GM21717 (cell line): Measurements from ENCODE around the gene LRP6.
"Not testable (repeated sequence)": the region's sequence is repeated elsewhere in the genome, so short reads cannot be mapped to it uniquely, and the experiment has no call there.

ENCODE experiments used
- ATAC-seq: cut with Tn5 transposase; IDR thresholded peaks from one replicate; pipeline ENCODE4 v1.9.1; 2021; ENCODE audit warnings: mild to moderate bottlenecking, moderate library complexity; ENCODE audit not compliant: unreplicated experiment

Gene LRP6

DNA sequence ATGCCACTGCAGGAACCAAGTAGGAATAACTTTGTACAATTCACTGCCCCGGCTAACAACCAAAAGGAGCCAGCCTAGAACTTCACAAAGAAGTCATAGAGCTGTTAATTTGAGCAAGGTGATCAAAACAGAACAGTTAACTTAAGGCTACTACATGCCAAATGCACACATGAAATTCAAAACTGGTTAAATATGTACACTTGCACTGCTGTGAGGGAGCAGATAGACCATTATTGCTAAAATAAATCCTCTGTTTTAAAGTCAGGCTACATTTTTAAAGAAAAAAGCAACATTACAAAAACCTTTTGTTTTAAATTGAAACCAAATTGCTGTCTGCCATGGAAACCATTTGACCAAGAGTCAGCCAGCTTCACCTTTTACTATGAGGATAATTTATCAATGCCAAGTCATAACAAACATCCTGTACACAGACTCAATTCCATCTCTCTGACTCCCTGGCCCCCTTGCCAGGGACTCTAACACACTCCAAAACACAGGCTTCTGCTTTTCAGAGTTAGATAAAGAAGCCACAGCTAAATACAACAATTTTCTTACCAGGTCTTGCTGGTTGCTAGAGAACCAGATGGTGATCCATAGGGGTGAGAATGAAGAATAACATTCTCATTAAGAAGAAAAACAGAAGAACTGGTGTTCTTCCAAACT, 84.0 kb downstream of the LRP6 start:
- no peak for ATAC-seq

DNA sequence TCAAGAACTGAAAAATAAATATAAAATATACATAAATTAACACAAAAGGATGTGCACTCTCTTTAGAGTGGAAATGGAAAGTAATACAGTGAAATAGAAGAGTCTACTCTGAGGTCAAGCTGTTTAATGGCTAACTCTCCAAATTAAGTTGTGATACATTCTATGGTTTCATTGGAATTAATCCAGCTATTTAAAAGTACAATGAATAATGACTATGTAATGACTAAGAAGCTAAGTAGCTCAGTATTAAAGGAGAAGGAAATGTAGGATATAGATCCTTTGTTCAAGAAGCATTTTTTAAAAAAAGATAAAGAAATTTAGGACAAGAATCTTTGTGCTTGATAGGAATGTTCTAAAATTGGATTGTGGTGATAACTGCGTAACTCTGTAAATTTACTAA, 85.3 kb downstream of the LRP6 start:
- no peak for ATAC-seq

DNA sequence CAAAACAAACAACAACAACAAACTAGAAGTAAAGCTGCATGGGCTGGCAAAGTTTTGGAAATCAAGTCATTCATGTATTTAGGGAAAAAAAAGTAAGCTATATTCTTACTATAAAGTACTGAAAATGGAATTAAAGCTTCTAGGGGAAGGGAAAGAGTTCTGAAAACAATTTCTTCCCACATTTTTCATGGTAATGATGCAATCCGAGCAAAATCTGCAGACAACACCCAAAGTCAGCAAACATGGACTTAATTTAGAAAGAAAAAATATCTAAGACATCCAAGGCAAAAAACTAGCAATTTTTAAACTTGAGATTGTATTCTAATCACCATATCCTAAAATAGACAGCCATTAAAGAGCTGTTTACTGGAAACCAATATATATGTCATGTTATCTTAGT, 86.3 kb downstream of the LRP6 start:
- no peak for ATAC-seq

DNA sequence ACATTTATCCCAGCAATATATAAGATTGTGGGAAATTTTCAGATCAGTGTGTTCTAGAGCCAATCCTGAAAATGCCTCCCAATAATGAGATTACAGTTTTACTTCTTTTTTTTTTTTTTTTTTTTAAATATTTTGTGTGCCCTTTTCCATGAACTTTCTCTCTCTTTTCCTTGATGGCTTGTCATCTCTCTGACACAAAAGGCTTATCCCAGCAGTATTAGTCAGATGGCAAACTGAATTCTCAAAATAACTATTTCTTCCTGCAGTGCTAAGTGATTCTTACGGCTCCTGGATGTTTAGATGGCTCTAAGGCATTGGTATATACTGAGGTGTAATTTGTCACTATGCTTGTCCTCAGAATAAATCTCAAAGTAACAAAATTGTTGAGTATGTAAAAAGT, 86.7 kb downstream of the LRP6 start:
- no peak for ATAC-seq

- ATAC-seq: no peak
These were observed 88.3 kb downstream of the LRP6 start for GRCh38 chr12:12178559-12178958.

DNA sequence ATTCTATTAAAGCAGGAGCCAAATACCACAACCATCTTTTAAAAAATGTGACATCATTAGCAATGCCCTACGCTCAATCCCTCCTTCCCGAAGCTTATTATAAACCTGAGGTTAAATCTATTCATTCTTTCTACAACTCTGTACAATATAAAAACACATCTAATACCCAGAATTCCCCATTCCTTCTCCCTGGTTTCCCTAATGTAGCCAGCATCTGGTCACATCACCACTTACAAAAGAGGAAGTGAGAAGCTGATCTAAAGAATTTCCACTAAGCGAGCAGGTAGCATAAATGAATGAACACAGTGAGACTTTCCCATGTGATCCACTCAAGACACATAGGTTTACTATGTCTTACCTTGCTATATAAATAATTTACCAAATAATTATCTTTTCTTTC, 90.4 kb downstream of the LRP6 start:
- ATAC-seq: peak; percentile 74

DNA sequence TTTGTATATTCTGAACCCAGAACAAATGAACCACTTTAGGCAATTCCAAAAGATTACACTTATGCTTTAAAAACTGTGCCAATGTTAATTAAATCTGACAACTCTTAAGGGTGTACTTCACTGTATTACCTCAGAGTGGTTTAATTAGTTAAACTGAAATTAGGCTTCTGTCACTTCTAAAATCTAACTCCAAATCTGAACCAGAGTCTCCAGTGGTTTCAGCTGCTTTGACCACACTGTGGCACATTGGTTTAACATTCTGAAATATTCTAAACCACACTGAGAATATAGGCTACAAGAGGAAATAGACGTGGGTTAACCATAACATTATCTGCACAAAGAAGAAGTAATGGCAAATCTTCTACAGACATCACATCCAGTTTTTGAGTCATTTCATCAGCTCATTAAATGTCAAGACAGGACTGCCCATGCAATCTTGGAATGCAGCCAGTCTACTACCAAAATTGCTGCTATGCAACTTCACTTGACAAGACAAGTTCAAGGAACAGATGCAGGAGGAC, 94.8 kb downstream of the LRP6 start:
- no peak for ATAC-seq

- no peak for ATAC-seq
These were observed 99.0 kb downstream of the LRP6 start for GRCh38 chr12:12167847-12168246.

GRCh38 chr12:12166751-12167150, 100.1 kb downstream of the LRP6 start:
- ATAC-seq: no peak

DNA sequence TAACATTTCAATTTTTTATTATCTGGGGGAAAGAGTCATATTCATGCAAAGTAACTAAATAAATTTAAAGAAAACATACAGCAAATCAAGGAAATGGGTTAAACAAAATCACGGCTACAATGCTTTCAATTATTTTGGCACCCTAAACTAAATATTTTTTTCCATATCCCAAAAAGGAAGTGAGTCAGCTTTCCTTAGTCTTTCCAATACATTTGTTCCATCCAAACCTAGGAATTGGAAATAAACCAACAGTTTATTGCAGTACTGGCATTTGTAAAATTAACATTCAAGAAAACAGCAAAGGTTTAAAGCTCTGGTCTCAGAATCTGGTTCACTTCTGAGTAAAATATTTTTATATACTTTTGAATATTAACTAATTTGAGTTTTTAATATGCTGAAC, 106.9 kb downstream of the LRP6 start:
- no peak for ATAC-seq

- ATAC-seq: no peak
These were observed 108.0 kb downstream of the LRP6 start for GRCh38 chr12:12158858-12159257.

DNA sequence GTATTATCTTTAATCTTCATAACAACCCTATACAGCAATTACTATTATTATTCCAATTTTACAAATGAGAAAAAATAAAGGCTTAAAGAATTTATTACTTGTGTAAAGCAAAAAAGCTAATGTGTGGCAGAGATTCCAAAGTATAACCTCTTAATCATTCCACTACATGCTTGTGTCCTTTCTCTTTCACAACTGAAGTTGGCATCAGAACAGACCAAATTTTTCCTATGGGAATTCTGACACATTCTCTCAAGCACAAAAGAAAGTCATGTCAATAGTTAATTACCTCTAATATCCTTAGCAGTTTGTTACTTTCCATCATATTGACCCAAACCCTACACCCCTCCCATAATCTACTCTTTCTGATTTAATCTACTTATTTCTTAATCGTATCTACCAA, 109.4 kb downstream of the LRP6 start:
- ATAC-seq: no peak

- ATAC-seq: no peak
These were observed 110.0 kb downstream of the LRP6 start for GRCh38 chr12:12156828-12157227.

GRCh38 chr12:12156116-12156515, 110.7 kb downstream of the LRP6 start:
- ATAC-seq: no peak

DNA sequence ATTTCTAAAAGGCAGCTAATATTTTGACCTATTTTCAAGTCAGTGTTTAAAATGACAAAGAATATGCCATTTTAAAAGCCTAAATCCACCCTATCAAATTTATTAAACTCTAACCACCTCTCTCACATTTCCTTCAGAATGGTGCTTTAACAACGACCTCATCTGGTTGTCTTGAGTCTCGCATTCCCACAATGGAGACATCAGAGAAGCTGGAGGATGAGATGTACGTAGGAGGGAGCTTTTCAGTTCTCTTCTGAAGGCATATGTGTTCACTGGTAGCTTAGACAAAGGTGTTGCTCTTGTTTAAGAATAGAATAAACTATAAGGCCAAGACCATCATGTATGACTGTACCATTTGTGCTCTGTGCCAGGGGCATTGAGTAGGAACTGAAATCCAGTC, 113.2 kb downstream of the LRP6 start:
- ATAC-seq: no peak

- no peak for ATAC-seq
These were observed 119.7 kb downstream of the LRP6 start for GRCh38 chr12:12147111-12147510.

GRCh38 chr12:12144531-12144930, 122.3 kb downstream of the LRP6 start:
- not testable (repeated sequence) for ATAC-seq

- ATAC-seq: no peak
These were observed 125.8 kb downstream of the LRP6 start for GRCh38 chr12:12141000-12141399.

GRCh38 chr12:12138203-12139154, 128.4 kb downstream of the LRP6 start:
- no peak for ATAC-seq

DNA sequence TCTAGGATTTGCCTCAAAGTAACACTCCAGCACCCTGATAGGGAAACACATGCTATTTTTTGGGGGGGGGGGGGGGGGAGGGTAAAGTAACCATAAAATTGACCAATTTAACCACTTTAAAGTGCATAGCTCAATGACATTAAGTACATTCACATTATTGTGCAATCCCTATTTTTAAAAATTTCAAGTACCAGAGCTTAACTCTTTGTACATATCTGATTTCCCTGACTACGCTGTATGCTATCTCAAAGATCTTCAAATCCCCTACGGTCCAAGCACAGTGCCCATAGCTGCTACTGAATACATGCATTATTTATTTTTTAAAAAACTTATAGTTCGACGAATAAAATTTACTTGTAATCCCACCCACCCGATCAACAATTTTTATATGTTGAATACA, 133.1 kb downstream of the LRP6 start:
- no peak for ATAC-seq

DNA sequence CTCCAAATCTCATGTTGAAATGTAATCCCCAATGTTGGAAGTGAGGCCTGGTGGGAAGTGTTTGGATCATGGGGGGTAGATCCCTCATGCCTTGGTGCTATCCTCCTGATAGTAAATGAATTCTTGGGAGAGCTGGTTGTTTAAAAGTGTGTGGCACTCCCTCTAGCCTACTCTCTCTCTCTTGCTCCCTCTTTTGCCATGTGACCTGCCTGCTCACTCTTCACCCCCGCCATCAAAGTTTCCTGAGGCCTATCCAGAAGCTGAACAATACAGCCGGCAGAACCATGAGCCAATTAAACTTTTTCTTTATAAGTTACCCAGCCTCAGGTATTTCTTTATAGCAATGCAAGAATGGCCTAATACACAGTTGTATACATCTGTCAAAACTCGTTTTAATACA, 133.6 kb downstream of the LRP6 start:
- ATAC-seq: no peak

GRCh38 chr12:12128670-12129069, 138.2 kb downstream of the LRP6 start:
- no peak for ATAC-seq
